K562 treated with DMSO at 1 percent for 4 hours (cell line): ENCODE data around the gene CAPN9. TPM values are rescaled to one million over a fixed set of nuclear protein-coding genes. Genes with fewer than 3 reads are reported as not detected.

ENCODE experiments used
- total RNA-seq: library from RNA; unstranded; fragments of 300-600 nt; gene quantifications from 2 replicates; pipeline ENCODE4 v1.2.3, GENCODE V29; 2022; ENCODE audit not compliant: insufficient read depth

The CAPN9 gene, protein sequence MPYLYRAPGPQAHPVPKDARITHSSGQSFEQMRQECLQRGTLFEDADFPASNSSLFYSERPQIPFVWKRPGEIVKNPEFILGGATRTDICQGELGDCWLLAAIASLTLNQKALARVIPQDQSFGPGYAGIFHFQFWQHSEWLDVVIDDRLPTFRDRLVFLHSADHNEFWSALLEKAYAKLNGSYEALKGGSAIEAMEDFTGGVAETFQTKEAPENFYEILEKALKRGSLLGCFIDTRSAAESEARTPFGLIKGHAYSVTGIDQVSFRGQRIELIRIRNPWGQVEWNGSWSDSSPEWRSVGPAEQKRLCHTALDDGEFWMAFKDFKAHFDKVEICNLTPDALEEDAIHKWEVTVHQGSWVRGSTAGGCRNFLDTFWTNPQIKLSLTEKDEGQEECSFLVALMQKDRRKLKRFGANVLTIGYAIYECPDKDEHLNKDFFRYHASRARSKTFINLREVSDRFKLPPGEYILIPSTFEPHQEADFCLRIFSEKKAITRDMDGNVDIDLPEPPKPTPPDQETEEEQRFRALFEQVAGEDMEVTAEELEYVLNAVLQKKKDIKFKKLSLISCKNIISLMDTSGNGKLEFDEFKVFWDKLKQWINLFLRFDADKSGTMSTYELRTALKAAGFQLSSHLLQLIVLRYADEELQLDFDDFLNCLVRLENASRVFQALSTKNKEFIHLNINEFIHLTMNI
- not detected in 2 replicates for total RNA-seq

DNA sequence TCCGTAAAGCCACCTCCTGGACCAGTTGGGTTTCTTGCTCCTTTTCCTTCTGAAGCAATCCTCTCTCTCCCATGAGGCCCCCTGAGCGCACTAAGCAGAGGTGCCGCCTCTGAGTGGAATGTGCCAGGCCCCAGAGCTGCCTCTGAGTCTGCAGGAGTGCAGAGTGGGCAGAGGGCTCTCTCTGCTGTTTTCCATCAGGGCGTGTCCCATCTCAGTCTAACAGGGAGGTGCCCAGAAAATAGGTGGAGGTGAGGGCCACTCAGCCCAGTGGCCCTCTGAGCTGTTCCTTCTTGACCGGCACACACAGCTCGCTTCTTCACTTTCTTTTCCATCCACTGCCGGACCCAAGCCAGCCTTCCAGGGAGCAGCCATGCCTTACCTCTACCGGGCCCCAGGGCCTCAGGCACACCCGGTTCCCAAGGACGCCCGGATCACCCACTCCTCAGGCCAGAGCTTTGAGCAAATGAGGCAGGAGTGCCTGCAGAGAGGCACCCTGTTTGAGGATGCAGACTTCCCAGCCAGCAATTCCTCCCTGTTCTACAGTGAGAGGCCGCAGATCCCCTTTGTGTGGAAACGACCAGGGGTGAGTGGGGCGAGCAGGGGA lies at the start of gene CAPN9:
Gene CAPN9, plus strand, starts transcription at position 262 of the 604 bp plus-strand sequence. Its CDS starts 109 bp downstream, at position 371.

GRCh38 chr1:230713915-230714764 lies 33.0 kb upstream of the CAPN9 start, which contains the start of gene AGT:
TSS of gene AGT (minus strand) at chr1:230714122. CDS start at chr1:230710823, 3,299 bp downstream.

Other genes starting within 250 kb of the CAPN9 start
- 20.1 and 20.9 TPM in 2 replicates for gene COG2, start 104.9 kb upstream of the CAPN9 start, total RNA-seq
- gene AGT, start 33.3 kb upstream of the CAPN9 start, total RNA-seq: not detected in 2 replicates
- 5.0 and 5.1 TPM in 2 replicates for gene C1orf198, start 121.1 kb downstream of the CAPN9 start, total RNA-seq
- 4.3 and 13.2 TPM in 2 replicates for gene TTC13, start 231.5 kb downstream of the CAPN9 start, total RNA-seq
- gene ARV1, start 231.7 kb downstream of the CAPN9 start, total RNA-seq: 58.2 and 68.3 TPM in 2 replicates